Measurements from ENCODE around the gene NDUFB5.

The NDUFB5 gene

DNA sequence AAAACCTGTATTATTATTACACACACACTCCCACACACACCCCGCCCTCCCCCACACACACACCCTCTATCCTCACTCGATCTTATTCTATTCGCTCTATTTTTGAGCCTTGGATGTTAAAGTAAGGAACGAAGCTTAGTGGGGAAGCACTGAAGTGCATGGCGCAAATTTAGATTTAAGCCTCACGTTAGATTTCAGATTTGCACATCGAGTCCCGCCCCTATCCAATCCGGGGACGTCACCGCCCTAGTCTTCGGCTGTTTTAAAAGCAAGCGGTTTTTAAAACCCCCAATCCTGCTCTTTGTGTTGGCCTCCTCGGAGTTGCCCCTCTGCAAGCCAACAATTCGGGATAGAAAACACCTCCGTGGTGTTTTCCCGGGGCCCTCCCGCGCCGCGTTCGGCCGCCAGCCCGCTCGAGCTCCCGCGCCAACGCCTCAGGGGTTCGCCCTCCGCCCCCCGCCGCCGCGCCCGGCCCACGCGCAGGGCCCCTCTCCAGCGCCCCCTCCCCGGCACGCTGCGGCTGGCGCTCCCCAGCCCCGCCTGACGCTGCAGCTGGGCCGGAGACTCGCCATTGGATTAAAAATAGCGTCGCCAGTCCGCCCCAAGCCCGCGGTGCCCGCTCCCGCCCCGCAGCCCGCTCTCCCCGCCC, 48.0 kb downstream of the NDUFB5 start, which contains the start of gene USP13:
Gene USP13 (plus strand): TSS at position 594 of the 649 bp plus-strand sequence. CDS start 186 bp downstream, outside the sequence.
- TF ChIP-seq, protein P1, sequence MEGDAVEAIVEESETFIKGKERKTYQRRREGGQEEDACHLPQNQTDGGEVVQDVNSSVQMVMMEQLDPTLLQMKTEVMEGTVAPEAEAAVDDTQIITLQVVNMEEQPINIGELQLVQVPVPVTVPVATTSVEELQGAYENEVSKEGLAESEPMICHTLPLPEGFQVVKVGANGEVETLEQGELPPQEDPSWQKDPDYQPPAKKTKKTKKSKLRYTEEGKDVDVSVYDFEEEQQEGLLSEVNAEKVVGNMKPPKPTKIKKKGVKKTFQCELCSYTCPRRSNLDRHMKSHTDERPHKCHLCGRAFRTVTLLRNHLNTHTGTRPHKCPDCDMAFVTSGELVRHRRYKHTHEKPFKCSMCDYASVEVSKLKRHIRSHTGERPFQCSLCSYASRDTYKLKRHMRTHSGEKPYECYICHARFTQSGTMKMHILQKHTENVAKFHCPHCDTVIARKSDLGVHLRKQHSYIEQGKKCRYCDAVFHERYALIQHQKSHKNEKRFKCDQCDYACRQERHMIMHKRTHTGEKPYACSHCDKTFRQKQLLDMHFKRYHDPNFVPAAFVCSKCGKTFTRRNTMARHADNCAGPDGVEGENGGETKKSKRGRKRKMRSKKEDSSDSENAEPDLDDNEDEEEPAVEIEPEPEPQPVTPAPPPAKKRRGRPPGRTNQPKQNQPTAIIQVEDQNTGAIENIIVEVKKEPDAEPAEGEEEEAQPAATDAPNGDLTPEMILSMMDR (IDR thresholded peaks at IDR 0.05; ENCODE audit: low read depth, low read length) = no peak
- DNase-seq (ENCODE audit: low read depth, low spot score) = peak; percentile 89
- in situ Hi-C loops (cut with HindIII; ENCODE audit: low sequenced_read_pairs) = no loop called here
- peak within 1 kb of the TSS; percentile 89 for H3K4me3 ChIP-seq (ENCODE audit: low read depth, low read length)

DNA sequence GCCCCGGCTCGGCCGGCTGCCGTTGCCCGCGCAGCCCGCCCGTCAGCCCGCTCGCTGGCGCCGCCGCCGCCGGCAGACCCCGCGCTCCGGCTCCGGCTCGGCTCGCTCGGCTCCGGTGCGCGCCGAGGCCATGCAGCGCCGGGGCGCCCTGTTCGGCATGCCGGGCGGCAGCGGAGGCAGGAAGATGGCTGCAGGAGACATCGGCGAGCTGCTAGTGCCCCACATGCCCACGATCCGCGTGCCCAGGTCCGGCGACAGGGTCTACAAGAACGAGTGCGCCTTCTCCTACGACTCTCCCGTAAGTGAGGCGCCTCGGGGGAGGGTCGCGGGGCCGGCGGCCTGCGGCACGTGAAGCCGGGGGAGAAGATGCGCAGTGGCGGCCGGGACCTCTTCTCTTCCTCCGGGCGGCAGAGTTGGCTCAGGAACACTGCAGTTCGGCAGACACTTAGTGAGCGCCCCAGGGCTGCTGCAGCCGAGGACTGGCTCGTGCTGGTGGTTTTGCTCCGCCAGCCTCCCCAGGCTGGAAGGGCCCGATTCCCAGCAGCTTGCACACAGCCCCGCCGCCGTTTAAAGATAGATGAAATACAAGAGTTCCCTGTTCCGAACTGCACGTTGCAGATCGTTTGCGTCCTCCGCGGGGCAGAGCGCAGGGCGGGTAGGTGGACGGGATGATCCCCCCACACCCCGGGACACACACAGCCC, 48.7 kb downstream of the NDUFB5 start:
- peak; percentile 83 for DNase-seq (ENCODE audit: low read depth, low spot score)
- peak overlapping the region; percentile 89 for H3K4me3 ChIP-seq (ENCODE audit: low read depth, low read length)
- in situ Hi-C loops (cut with HindIII; ENCODE audit: low sequenced_read_pairs) = no loop called here
- TF ChIP-seq, protein P1 (IDR thresholded peaks at IDR 0.05; ENCODE audit: low read depth, low read length) = peak; percentile 21

DNA sequence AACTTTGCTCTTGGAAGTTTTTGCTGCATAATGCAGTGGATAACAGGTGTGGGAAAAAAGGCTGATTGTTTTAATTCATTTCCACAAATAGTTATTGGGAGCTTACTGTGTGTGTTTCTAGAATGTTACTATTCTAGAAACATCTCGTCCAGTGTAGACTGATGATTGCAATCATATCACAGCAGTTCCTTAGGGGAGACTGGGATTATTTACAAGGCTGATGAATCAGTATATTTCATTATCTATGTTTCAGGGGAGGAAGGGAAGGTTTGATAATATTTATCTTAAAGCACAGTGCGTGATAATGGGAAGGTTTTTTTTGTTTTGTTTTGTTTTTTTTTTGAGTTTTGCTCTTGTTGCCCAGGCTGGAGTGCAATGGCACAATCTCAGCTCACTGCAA, 50.6 kb downstream of the NDUFB5 start:
- in situ Hi-C loops (cut with HindIII; ENCODE audit: low sequenced_read_pairs) = no loop called here
- DNase-seq (ENCODE audit: low read depth, low spot score) = no peak
- TF ChIP-seq, protein P1 (IDR thresholded peaks at IDR 0.05; ENCODE audit: low read depth, low read length) = no peak
- H3K4me3 ChIP-seq (ENCODE audit: low read depth, low read length) = no peak overlapping the region

DNA sequence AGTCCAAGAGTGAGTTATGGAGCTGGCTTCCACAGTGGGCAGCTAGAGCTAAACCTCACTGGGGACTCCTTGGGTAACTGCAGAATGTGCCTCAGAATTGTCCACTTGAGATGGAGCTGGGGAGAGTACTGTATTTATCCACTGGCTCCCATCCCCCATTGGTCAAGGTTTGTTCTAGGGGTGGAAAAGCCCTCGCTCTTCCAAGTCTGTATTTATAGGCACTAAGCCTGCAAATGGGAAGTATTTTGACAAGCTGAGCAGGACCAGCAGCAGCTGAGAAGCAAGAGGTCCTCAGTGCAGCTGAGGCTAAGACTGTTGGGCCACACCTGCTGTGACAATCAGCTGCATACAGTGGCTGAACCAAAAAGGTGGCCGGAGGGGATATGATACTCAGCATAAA, 54.0 kb downstream of the NDUFB5 start:
- no peak for DNase-seq (ENCODE audit: low read depth, low spot score)
- H3K4me3 ChIP-seq (ENCODE audit: low read depth, low read length) = no peak overlapping the region
- TF ChIP-seq, protein P1 (IDR thresholded peaks at IDR 0.05; ENCODE audit: low read depth, low read length) = no peak
- in situ Hi-C loops (cut with HindIII; ENCODE audit: low sequenced_read_pairs) = no loop called here

DNA sequence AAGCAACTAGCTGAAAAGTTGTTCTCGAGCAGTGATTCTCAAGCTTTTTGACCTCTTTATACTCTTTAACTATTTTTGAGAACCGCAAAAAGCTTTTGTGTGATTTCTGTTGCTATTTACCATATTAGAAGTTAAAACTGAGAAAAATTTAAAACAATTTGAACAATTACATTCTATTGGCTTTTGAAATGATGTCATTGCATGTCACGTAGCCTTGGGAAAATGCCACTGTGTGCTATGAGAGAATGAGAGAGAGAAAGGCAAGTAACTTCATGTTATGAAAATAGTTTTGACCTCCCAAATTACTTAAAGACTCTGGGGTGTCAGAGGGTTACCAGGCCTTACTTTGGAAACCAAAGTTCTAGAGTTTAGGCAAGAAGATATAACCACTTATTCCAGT, 56.3 kb downstream of the NDUFB5 start:
- in situ Hi-C loops (cut with HindIII; ENCODE audit: low sequenced_read_pairs) = no loop called here
- no peak for DNase-seq (ENCODE audit: low read depth, low spot score)
- no peak overlapping the region for H3K4me3 ChIP-seq (ENCODE audit: low read depth, low read length)
- TF ChIP-seq, protein P1 (IDR thresholded peaks at IDR 0.05; ENCODE audit: low read depth, low read length) = no peak

DNA sequence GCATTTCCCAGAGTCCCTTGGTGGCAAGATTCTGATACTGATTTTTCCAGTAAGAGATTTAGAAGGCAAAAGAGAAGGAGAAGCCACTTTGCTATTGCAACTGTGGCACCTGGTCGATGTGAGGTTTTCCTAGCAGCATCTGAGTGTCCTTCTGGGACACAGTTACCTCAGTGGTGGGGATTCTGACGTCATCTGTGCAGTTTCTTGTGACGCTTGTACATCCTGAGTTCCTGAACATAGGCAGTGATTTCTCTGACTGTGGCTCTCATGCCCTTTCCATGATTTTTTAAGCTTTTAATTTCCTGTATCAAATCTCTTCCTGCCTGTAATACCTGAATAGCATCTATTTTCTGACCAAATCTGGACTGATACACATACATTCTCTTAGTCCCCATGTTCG, 57.2 kb downstream of the NDUFB5 start:
- no peak for DNase-seq (ENCODE audit: low read depth, low spot score)
- TF ChIP-seq, protein P1 (IDR thresholded peaks at IDR 0.05; ENCODE audit: low read depth, low read length) = no peak
- in situ Hi-C loops (cut with HindIII; ENCODE audit: low sequenced_read_pairs) = no loop called here
- H3K4me3 ChIP-seq (ENCODE audit: low read depth, low read length) = no peak overlapping the region

All from astrocyte of the spinal cord (primary cell).